ENCODE data around the gene INO80B. TPM values are rescaled to one million over a fixed set of nuclear protein-coding genes. Genes with fewer than 3 reads are reported as not detected.

INO80B gene
- 9.9 and 14.5 TPM in 2 replicates for total RNA-seq

GRCh38 chr2:74454654-74455511, at the start of gene INO80B:
Gene INO80B, plus strand, starts transcription at chr2:74455087. Its CDS starts 30 bp downstream, at chr2:74455117.

GRCh38 chr2:74421221-74421870, 33.5 kb upstream of the INO80B start, which contains the start of the genes C2orf81 and WDR54:
Gene C2orf81, minus strand, starts transcription at chr2:74421619. Its CDS starts 59 bp downstream, at chr2:74421560.
Gene WDR54, plus strand, starts transcription at chr2:74421730. Its CDS starts 424 bp downstream, at chr2:74422154.

GRCh38 chr2:74441690-74442482, 13.0 kb upstream of the INO80B start, which contains the start of gene RTKN:
Gene RTKN, minus strand, starts transcription at chr2:74441937. Its CDS starts 121 bp downstream, at chr2:74441816.

DNA sequence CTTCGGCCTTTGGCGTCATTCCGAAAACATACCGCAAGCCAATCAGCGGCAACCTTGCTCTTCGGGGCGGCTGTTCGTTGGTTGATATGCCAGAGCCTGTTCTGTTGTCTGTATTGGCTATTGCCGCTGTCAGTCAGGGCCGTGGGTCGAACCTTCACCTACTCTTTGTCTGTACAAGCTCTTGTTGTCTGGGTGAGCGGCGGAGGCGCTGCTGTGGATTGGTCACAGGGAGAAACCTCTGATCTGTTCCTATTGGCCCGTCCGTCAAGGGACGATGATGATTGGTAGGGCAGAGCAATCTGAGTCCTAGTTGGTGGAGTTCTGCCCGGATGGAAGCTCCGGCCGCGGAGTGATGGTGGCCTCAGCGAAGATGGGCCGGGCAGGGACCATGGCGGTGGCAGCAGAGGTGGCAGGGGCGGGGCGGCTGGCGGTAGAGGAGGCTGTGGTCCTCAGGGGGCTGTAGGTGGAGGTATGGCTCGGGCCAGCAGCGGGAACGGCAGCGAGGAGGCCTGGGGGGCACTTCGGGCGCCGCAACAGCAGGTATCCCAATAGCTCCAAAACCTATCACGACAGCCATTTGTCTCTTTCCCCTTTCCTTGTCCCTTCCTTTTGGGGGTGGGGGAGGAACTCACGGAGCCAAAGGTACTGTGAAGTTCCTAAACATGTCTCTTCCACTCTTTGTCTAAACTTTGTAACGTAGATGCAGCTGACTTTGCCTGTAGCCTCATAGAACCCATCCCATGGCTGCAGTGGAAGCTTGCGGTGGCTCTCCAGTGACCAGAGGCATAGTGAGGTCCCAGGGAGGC, 3.4 kb downstream of the INO80B start, which contains the start of gene WBP1:
Gene WBP1 (plus strand): TSS at position 307 of the 806 bp plus-strand sequence. CDS start 165 bp downstream, at position 472.

GRCh38 chr2:74472086-74472944, 17.4 kb downstream of the INO80B start, which contains the start of gene MRPL53:
Gene MRPL53, minus strand, starts transcription at chr2:74472680. Its CDS starts 20 bp downstream, at chr2:74472660.

GRCh38 chr2:74482801-74483674, 28.2 kb downstream of the INO80B start, which contains the start of the genes CCDC142 and TTC31:
Gene CCDC142, minus strand, starts transcription at chr2:74482998. Its CDS starts 161 bp downstream, at chr2:74482837.
Gene TTC31, plus strand, starts transcription at chr2:74483081. Its CDS starts 15 bp downstream, at chr2:74483096.

GRCh38 chr2:74499267-74499939, 44.5 kb downstream of the INO80B start, which contains the start of gene LBX2:
Gene LBX2, minus strand, starts transcription at chr2:74499603. Its CDS starts 66 bp downstream, at chr2:74499537.

GRCh38 chr2:74507145-74507925, 52.4 kb downstream of the INO80B start, which contains the start of gene PCGF1:
Gene PCGF1, minus strand, starts transcription at chr2:74507695. Its CDS starts 27 bp downstream, at chr2:74507668.

Other genes with a start within 250 kb of the INO80B start
- gene SLC4A5, start 111.7 kb upstream of the INO80B start, total RNA-seq = under 0.01 and 0.21 TPM in 2 replicates
- gene DCTN1, start 74.8 kb upstream of the INO80B start, total RNA-seq = 52.6 and 114 TPM in 2 replicates
- gene C2orf81, start 33.5 kb upstream of the INO80B start, total RNA-seq = under 0.01 and 0.85 TPM in 2 replicates
- gene WDR54, start 33.4 kb upstream of the INO80B start, total RNA-seq = 16.9 and 19.5 TPM in 2 replicates
- 33.2 and 51.9 TPM in 2 replicates for gene RTKN, start 13.2 kb upstream of the INO80B start, total RNA-seq
- gene WBP1, start 3.4 kb downstream of the INO80B start, total RNA-seq = 24.4 and 27.7 TPM in 2 replicates
- 64.4 and 67.0 TPM in 2 replicates for gene MOGS, start 10.3 kb downstream of the INO80B start, total RNA-seq
- gene MRPL53, start 17.6 kb downstream of the INO80B start, total RNA-seq = 18.4 and 27.0 TPM in 2 replicates
- gene CCDC142, start 27.9 kb downstream of the INO80B start, total RNA-seq = 9.9 and 12.7 TPM in 2 replicates
- 6.8 and 11.6 TPM in 2 replicates for gene TTC31, start 28.0 kb downstream of the INO80B start, total RNA-seq
- gene LBX2, start 44.5 kb downstream of the INO80B start, total RNA-seq = 0.68 and 1.00 TPM in 2 replicates
- gene PCGF1, start 52.6 kb downstream of the INO80B start, total RNA-seq = 36.4 and 39.0 TPM in 2 replicates
- gene TLX2, start 59.4 kb downstream of the INO80B start, total RNA-seq = not detected in 2 replicates
- 1.0 and 3.9 TPM in 2 replicates for gene DQX1, start 71.1 kb downstream of the INO80B start, total RNA-seq
- 111 and 175 TPM in 2 replicates for gene AUP1, start 74.6 kb downstream of the INO80B start, total RNA-seq
- gene HTRA2, start 74.8 kb downstream of the INO80B start, total RNA-seq = 31.9 and 59.8 TPM in 2 replicates
- 0.28 and 0.34 TPM in 2 replicates for gene LOXL3, start 98.9 kb downstream of the INO80B start, total RNA-seq
- 0.68 and 2.1 TPM in 2 replicates for gene DOK1, start 99.6 kb downstream of the INO80B start, total RNA-seq
- 2.1 and 2.8 TPM in 2 replicates for gene M1AP, start 193.2 kb downstream of the INO80B start, total RNA-seq
- gene SEMA4F, start 199.2 kb downstream of the INO80B start, total RNA-seq = 3.1 and 10.8 TPM in 2 replicates

All from nasal cavity respiratory epithelium epithelial cell of viscerocranial mucosa (primary cell).